Stimulated activated CD4-positive, alpha-beta T cell treated with anti-CD3 and anti-CD28 coated beads, TNF-alpha, amount 100 ng/mL, for 24 hours (primary cell): ENCODE results near the gene GSTA3.
"Not testable (repeated sequence)": the region's sequence is repeated elsewhere in the genome, so short reads cannot be mapped to it uniquely, and the experiment has no call there.

ENCODE experiments used
- DNase-seq, 3 experiments: peaks; one replicate each; pipeline ENCODE4 v3.0.0-alpha.2; 2020; ENCODE audit warnings: low read depth in 3 of 3

The GSTA3 gene

DNA sequence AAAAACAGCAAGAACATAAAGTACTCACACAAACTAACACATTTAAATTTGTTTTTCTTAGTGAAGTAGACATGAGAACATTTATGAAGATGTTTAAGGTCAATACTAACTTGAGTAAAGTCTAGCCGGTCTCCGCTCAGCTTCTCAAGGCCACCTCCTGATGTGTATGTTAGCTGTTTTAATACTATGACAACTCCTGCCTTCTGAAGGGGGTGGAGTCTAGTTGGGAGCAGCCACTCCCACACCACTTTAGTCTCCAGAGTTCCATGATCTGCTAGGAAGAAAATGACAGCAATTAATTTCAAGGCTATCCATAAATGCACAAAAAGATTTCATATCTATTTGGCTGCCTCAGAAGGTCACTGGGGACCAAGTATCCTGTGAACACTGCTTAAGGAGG is at the start of gene GSTA3:
TSS of gene GSTA3 (minus strand) at position 168 of the 400 bp plus-strand sequence. CDS start 3,864 bp downstream, outside the sequence.
- no peak for DNase-seq

DNA sequence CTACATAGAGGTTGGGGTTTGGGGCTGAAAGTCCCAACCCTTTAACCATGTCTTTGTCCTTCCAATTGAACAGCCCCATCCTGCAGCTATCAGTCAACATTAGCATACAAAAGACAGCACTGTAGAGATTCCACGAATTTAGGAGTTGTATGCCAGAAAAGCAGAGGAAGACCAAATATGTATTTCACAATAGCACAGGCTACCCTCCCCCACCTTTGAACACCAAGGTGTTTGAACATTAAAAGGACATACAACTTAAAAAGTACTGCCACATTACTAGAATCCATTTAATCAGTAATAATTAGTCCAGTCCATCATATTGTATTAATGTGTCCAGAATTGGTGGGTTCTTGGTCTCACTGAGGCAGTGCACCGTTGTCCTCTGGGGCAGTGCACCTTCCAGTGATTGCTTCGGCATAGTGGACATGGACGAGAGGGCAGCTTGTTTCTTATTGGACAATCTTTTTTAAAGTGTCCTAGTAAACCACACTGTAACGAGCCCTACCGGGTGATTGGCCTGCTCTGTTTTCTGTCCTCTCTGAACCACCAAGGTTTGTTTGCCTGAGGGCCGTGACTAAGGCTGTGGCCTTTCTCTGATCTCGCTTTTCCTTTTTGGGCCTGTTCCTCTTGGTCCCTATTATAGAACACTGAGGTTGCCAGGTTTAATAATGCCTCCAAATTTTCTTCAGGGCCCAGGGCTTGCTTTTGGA is 49.2 kb upstream of the GSTA3 start:
- no peak for DNase-seq

DNA sequence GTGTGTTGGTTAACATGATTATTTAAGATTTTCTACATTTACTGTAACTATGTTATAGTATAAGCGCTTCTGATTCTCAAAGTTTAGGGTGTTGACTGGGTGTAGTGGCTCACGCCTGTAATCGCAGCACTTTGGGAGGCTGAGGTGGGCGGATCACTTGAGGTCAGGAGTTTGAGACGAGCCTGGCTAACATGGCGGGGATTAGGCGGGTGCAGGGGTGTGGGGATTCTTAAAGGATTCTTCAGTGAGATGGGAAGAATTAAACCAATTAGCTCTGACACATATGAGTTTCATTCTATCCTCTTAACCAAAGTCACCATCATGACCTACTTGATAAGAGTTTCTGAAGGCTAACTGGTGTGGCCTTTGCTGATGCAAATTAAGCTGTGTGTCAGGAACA is 46.4 kb upstream of the GSTA3 start:
- DNase-seq, result no peak

DNA sequence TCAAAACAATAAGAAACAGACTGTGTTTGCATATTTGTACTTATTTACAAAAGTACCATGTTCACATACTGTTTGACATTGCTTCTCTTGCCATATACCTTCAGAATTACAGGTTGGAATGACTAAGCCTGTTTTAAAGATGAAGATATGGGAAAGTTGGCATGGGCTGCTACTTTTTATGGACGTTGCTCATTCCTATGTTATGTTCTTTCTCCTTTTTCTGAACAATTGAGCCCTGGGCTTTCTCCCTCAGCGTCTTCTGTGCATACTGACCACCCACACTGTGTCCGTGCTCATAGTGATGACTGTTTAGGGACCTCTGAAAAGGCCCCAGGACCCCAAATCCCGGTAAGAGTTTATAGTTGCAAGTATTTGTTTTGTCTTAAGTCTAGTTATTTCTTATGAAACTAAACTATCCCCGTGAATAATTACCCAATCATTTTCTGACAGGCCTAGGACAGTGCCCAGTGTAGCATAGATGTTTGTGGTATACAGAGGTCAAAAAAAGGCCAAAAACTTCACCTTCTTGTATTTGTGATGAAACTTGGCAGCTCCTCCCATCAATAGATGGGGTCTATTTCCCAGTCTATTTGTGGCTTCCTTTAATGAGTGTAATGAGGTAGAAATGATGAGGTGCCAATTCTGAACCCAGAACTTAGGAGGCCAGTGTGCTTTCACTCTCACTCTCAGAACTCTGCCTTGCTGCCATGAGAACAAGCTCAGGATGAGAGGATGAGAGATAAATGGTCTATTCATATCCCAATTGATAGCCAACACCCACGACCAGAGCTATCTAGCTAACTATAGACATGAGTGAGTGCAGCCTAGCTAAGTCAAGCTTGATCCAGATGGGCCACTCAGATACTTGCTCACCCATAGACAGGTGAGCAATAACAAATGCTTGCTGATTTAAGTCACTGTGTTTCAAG is 44.7 kb upstream of the GSTA3 start:
- no peak for DNase-seq

DNA sequence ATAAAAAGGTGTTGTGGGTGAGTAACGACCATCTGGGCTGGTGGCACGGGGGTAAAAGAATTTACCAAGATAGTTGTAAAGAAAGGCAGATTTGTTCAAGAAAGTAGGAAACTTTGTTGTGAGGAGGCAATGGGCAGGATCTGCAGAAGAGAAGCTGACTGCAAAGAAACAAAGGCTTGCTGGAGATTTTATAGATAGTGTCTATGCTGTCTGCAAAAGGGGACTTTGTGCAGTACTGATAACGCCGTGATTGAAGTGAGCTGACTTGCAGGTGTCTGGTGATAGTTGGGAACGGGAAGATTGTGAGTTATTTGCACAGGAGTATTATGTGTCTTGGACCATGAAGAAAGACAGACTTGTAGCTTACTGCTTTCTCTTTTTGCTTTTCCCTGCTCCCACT is 36.8 kb upstream of the GSTA3 start:
- no peak for DNase-seq

DNA sequence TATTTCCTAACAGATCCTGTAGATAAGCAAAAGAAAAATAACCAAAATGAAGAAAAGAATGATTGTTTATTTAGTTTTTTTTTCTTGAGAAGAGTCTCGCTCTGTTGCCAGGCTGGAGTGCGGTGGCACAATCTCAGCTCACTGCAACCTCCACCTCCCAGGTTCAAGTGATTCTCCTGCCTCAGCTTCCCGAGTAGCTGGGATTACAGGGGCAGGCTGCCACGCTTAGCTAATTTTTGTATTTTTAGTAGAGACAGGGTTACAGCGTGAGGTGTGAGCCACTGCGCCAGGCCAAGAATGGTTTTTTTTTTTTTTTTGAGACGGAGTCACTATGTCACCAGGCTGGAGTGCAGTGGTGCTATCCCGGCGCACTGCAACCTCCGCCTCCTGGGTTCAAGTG is 33.3 kb upstream of the GSTA3 start:
- not testable (repeated sequence) for DNase-seq

DNA sequence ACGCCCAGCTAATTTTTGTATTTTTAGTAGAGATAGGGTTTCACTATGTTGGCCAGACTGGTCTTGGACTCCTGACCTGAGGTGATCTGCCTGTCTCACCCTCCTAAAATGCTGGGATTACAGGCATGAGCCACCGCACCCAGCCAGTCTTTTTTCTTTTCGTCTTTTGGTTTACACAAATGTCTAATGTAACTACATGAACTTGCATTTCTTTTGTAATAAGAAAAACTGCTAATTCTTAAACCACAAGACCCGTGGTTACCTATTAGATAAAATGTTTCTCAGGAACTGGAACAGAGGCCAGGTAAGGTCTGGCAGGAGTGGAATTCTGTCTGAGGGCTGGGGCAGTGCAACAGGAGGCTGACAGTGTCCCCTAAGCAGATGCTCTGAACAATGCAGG is 32.7 kb upstream of the GSTA3 start:
- DNase-seq, result no peak

DNA sequence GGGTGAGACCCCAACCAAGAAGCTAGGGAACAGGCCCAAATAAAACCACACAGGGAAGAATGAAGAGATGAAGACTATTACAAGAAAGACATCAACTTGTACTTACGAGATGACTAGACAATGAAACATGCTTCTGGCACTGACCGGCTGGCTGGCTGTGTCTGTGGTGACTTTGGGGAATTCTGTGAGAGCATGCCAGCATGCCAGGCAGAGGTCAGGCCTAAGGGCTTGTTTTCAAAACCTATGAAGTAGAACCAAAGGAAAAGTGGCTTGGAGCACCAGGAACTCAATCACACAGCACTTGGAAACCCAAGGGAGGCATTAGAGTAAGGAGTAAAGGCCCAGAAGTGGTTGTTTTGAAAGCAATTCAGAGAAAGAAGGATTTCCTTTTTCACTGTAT is 28.4 kb upstream of the GSTA3 start:
- DNase-seq, result no peak

DNA sequence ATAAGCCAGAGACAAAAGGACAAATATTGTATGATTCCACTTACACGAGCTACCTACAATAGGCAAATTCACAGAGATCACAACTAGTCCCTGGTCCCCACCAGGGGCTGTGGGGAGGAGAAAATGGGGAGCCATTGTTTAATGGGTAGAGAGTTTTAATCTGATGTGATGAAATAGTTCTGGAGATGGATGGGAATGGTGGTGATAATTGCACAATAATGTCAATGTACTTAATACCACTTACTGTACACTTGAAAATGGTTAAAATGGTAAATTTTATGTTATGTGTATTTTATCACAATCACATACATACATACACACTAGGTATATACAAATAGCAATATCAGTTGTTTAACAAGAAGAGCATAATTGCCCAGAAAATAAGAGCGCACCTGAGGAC is 24.3 kb upstream of the GSTA3 start:
- DNase-seq, result no peak

DNA sequence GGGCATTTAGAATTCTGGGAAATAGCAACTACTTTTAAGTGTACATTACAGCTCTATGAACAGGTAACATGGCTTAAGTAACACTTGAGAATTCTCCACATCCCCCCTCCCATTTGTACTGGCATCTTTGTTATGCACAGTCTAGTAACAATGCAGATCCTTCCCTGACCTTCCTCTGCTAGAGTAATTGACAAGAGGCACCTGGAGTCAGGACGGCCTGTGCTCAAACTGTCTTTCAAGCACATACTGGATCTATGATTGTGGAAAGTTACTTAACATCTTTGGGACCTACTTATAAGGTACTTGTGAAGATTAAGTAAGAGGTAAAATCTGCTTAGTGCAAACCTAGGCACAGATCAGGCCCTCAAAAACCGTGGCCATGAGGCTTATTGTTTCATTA is 21.9 kb upstream of the GSTA3 start:
- DNase-seq, result no peak

DNA sequence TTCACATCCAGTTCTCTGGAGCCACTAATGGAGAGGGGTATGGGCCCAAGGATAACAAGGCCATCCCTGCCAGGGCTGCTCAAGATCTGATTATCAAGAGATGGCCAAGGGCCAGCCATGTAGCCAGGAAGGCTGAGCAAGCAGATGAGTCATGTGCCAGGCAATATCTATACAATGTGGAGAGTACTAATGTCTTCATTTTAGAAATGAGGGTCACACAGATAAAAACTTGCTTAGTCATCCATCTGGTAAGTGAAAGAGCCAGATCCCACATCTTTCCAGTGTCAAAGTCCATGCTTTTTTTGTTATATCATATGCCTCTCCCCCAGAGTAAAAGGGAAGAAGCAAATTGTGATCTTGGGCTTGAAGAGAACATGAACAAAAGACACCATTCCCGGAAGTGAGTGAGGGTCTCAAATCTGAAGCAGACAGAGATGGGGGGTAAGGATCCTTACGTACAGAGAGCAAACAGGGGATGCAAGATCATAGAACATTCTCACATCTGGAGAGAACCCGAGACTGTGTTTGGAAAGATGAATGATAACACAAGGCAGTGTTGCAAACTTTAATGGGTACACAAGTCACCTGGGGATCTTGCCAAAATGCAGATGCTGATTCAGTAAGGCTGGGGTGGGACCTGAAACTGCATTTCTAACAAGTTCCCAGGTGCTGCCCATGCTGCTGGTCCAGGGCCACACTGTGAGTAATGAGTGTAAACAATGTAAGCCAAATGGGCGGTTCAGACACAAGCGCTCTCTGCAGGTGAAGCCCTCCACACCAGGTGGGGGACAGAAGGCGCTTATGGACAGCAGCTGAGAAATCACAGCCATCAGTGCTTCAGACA is 20.0 kb upstream of the GSTA3 start:
- DNase-seq, result no peak

DNA sequence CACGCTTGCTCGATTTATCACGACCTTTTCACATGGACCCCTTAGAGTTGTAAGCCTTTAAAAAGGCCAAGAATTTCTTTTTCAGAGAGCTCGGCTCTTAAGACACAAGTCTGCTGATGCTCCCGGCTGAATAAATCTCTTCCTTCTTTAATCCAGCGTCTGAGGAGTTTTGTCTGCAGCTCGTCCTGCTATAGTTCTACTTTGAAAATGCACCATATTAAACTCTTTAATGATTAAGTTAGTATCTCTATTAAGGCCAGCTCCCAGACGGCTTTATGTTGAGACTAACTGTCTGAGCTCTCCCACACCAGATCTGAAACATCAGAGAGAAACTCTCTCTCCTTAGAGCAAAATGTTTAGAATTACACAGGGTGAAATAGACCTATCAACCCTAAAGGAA is 18.0 kb upstream of the GSTA3 start:
- DNase-seq, result no peak

DNA sequence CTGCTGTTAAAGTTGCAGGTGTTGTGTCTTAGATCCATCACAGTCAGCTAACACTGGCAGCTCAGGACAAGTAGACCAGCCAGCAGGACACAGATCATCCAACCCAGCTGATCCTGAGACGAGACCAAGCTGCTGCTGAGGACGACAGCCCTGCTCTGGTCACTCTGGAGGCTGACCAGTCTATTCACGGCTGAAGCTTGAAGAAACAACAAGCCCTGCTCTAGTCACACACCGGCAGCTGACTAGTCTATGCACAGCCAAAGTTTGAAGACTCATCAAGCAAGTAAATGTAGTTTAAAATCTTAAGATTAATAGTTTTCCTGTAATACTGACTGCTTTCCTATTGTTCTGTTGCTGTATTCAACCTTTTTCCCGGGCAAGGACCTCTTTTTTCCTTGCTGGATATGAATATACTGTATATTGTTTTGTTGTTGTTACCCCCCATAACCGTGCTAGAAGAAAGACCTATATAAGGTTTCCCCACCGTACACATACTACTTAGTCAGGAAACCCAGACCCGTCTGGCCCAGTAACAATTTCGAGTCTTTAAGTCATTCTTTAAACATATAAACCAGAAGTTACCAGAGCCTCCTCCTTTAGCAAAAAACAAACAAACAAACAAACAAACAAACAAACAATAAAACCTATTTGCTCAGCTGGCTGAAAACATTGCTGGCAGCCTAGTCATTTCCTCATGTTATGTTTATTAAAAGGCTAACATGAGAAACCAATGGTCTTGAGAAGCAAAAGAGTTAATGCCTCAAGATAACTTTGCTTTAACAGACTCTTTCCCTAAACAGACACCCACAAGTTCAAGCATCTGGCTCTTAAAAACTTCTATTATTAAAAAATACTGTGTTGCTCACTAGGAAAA is 16.7 kb upstream of the GSTA3 start:
- DNase-seq, result no peak

DNA sequence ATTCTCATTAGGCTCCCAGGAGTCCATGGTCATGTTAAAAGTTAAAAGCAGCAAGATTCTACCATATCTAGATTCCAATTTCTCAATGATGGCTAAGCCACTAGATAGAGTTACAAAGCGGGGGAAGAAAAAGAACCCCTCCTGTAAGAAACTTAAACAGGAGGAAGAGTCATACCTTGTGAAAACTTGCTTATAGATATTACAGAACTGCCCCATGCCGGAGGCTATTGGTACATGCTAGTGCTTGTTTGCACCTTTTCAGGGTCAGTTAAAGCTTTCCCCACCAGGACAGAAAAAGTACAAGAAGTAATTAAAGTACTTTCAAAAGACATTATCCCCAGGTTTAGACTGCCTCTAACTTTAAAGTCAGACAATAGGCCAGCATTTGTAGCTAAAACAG is 15.5 kb upstream of the GSTA3 start:
- no peak for DNase-seq

DNA sequence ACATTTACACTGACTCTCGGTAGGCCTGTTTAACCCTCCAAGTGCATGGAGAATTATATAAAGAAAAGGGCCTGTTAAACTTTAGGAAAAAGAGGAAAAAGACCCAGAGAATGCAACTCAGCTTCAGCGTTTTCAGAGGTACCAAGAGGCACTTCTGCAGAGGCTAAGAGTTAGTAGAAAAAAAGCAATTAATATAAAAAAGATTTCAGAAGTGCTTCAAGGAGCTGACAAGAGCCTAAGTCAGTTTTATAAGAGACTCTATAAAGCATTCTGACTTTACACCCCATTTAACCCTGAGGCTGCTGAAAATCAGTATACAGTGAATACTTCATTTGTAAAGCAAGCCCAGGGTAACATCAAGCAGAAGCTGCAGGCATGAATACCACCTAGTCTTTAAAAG is 14.2 kb upstream of the GSTA3 start:
- not testable (repeated sequence) for DNase-seq

DNA sequence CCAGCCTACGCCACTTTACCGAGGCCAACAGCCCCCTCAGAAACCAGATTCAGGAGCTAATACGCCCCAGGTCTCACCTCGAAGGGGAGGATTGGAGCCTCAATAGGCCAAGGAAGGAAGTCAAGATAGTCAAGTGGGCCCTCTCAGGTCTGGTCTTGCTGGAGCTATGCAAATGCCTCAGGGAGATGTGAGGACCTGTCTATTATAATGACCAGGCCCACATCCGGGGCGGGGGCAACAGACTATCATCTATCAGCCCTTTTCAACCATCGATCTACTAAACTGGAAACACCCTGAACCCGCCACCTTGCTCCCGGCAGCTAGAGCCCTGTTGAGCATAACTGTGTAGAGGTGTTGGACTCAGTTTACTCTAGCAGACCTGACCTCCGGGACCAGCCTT is 12.7 kb upstream of the GSTA3 start:
- no peak for DNase-seq

DNA sequence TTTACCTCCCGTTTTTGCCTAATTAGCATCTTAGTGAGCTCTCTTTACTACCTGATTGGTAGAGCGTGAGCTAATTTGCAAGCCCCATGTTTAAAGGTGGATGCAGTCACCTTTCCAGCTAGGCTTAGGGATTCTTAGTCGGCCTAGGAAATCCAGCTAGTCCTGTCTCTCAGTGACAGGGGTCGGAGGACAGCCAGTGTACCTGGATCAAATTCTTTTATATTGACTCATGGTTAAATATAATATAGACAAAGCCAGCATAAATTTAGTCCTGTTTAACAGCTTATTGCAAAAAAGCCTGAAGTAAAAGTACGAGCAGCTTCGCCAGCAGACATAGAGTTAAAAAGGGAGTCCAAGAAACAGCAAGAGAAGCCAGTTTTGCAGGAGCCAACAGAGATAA is 12.2 kb upstream of the GSTA3 start:
- DNase-seq, result no peak

DNA sequence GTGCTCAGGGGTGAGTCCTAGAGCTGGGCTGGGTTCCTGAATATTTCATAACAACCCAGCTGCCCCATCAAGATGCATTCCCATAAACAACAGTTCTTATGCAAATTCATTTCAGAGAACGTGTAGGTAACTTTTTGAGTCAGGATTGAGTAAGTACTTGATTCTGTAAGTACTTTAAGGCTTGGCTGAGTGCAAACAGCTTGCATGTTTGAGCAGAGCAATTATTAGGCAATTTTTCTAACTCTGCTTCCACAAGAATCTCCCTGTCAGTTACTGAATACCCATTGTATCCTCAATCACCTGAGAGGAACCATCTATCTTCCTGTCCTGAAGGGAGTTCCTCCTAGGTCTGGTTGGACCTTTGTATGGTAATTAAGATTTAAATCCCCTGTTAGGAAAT is 10.0 kb upstream of the GSTA3 start:
- DNase-seq, result not testable (repeated sequence)

DNA sequence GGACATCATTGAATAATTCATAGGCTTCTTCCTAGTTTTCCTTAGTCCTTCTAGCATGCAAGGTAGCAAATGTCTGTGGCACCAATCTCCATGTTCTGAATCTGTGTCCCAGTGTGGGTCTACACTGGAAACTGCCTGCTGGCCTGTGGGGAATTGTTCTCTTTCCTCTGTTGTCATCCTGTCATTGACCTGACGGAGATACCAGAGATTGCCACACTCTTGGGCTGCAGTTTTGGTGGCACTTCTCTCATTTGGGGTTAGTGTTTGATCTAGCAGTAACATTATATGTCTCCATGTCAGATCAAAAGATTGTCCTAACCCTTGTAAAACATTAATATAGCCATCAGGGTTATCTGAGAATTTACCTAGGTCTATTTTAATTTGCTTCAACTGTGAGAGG is 9.3 kb upstream of the GSTA3 start:
- DNase-seq, result not testable (repeated sequence)

DNA sequence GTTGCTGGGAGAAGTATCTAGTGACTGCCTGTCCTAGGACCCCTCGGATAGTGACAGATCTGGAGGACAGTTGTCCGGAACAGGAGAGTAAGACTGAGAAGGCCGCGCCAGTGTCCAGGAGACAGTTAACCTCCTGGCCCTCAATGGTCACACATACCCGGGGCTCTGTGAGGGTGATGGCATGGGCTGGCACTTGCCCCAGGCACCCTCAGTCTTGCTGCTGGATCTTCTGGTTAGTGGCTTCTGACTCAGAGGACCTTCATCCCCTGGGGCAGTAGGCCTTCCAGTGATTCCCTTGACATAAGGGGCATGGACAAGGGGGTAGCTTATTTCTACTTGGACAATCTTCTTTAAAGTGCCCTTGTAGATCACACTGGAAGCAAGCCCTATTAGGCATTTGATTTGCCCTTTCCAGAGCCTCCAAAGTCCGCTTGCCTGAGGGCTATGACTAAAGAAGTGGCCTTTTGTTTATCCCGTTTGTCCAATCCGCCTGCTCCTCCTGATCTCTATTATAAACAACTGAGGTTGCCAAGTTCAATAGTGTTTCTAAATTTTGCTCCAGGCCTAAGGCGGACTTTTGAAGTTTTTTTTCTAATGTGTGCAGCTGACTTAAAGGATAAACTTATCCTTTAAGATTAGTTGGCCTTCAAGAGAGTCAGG is 8.7 kb upstream of the GSTA3 start:
- DNase-seq, result not testable (repeated sequence)

DNA sequence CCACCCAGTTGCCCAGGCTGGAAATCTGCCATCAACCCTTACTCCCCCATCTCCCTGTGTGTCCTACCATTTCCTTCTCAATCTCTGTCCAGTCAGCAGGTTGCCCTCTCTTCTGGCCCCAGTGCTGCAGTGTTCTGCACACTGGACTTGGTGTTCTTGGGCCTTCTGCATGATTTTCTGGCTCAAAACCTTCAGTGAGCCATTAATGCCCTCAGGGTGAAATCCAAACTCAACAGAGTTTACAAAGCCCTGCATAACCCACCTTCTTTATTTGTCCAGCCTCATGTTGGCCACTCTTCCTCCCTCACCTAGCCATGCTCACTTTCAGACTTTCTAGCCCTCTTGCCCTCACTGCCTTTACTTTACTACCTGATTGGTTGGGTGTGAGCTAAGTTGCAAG is 5.0 kb upstream of the GSTA3 start:
- DNase-seq, result no peak
